Measurements from ENCODE around the gene ADAM12.
A peak's percentile ranks its signal among the peaks of the same experiment; 100 is the strongest.

ADAM12 gene

DNA sequence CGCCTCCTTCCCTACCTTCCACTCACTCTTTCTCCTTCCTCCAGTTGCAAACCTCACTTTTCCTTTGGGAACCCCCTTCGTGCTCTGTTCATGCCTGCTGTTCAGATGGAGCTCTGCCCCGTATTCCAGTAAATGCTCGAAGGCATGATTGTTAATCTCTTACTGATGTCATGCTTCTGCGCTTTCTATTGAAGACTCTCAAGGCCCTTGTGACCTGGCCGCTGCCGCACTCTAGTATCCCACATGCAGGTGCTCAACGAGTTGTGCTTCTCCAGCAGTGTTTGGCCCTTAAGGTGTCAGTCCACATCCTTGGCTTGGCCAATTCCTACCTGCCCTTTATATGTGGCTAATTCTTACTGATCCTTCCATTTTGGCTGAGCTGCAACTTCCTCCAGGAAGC is 158.6 kb downstream of the ADAM12 start:
- no peak overlapping the region for H3K4me3 ChIP-seq (replicated peaks; ENCODE audit: low read depth, low read length)
- no peak for DNase-seq (ENCODE audit: low read depth)
- TF ChIP-seq, protein P1, sequence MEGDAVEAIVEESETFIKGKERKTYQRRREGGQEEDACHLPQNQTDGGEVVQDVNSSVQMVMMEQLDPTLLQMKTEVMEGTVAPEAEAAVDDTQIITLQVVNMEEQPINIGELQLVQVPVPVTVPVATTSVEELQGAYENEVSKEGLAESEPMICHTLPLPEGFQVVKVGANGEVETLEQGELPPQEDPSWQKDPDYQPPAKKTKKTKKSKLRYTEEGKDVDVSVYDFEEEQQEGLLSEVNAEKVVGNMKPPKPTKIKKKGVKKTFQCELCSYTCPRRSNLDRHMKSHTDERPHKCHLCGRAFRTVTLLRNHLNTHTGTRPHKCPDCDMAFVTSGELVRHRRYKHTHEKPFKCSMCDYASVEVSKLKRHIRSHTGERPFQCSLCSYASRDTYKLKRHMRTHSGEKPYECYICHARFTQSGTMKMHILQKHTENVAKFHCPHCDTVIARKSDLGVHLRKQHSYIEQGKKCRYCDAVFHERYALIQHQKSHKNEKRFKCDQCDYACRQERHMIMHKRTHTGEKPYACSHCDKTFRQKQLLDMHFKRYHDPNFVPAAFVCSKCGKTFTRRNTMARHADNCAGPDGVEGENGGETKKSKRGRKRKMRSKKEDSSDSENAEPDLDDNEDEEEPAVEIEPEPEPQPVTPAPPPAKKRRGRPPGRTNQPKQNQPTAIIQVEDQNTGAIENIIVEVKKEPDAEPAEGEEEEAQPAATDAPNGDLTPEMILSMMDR (IDR thresholded peaks at IDR 0.05; ENCODE audit: low read length, missing control alignments): no peak

DNA sequence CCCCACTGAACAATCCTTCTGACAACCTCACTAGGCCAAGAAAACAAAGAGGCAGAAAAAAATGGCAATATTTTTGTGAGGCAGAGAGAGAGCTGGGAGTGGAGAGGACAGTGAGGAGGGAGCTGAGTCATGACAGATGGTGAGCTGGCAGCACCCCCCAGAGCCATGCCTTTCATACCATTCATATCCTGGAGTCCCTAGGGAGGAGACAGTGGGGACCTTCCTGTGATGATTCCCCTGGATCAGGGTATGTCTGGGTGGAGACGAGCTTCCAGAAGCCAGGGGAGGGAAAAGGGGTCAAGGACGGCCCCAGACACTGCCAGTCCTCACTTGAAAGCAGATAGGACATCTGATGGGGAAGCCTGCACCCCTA is 160.5 kb downstream of the ADAM12 start:
- peak; percentile 55 for DNase-seq (ENCODE audit: low read depth)
- TF ChIP-seq, protein P1 (IDR thresholded peaks at IDR 0.05; ENCODE audit: low read length, missing control alignments): no peak
- no peak overlapping the region for H3K4me3 ChIP-seq (replicated peaks; ENCODE audit: low read depth, low read length)

DNA sequence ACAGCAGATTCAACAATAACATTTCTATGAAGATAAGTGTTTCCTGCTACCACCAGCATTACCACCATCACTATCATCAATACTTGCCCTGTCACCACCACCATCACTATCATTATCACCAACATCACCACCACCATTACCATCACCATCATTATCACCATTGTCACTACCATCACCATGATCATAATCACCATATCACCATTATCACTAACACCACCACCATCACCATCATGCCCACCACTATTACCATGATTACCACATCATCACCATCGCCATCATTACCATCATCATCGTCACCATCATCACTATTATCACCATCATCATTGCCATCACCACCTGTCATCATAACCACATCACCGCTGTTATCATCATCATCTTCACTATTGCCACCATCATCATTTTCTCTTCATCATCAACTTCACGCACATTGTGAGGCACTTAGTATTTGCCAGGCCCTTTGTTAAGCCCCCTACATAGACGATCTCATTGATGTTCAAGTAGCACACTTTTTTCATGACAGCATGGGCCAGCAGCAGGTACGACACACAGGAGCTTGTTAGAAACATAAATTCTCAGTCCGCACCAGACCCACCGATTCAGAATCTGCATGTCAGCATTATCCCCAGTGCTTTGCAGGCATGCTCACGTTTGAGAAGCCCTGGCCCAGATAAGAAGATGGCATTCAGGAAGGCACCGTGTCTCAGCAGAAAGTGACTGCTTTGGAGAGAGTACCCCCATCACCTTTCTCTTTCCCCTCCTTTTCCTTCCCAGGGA is 161.1 kb downstream of the ADAM12 start:
- H3K4me3 ChIP-seq (replicated peaks; ENCODE audit: low read depth, low read length): no peak overlapping the region
- TF ChIP-seq, protein P1 (IDR thresholded peaks at IDR 0.05; ENCODE audit: low read length, missing control alignments): no peak
- DNase-seq (ENCODE audit: low read depth): no peak

DNA sequence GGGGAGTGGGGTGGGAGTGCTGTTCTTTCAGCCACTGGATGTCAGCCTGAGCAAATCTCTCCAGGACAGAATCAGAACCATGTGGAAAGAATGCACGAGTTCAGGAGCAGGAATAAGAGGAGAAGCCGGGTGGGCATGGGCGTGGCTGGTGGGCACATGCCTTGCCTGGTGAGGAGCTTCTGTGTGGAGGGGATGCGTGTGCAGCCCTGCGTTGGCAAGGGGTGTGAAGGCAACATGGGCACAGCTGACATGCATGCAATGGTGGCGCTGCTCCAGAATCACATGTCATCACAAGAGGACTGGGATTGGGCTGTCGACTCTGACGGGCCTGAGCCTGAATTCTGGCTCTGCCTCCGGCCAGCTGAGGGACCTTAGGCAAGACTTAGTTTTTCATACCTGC is 162.1 kb downstream of the ADAM12 start:
- H3K4me3 ChIP-seq (replicated peaks; ENCODE audit: low read depth, low read length): no peak overlapping the region
- TF ChIP-seq, protein P1 (IDR thresholded peaks at IDR 0.05; ENCODE audit: low read length, missing control alignments): no peak
- DNase-seq (ENCODE audit: low read depth): no peak

DNA sequence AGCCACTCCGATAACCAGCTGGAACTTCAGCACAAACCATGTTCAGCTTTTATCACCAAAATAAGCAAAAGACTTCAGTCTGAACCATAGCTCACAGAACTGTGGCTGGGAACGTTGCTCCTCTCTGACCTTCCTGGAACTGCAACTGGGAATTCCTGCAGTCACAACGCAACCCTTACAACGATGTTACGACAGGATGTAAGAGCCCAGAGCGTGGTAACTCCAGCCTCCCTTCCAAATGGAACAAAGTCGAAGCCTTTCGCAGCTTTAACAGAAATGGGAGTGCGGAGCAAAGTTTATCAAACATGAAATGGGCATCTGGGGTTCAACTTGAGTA is 162.6 kb downstream of the ADAM12 start:
- TF ChIP-seq, protein P1 (IDR thresholded peaks at IDR 0.05; ENCODE audit: low read length, missing control alignments): no peak
- H3K4me3 ChIP-seq (replicated peaks; ENCODE audit: low read depth, low read length): no peak overlapping the region
- peak; percentile 51 for DNase-seq (ENCODE audit: low read depth)

DNA sequence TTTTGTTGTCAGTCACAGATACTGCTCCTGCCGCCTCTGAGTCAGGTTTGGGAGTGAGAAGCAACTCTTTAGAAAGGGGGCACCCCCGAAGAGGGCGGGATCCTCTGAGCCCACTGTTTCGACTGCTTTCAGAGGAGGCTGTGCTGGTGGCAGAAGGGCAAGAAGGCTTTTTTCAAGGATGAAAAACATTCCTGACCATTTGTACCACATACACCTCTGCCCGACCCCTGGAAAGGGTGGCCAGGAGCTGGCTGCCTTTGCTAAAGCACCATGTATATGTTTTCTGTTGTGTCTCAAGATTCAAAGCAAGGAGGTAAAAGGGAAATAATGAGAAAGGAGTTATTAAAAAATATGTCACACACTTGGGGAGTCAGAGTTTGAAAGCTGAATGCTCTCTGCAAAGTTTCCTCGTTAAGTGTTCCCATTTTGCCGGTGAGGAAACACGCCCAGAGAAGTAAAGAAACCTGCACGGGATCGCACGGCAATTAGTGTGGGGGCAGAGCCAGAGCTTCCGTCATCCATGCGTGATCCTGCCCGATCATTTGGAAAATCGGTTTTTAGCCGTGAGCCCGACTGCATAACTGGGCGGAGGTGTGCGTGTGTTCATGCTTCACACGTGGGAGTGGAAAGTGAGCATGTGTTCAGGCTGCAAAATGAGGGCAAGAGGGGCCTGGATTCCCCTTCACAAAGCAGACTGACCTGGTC is 163.2 kb downstream of the ADAM12 start:
- DNase-seq (ENCODE audit: low read depth): no peak
- H3K4me3 ChIP-seq (replicated peaks; ENCODE audit: low read depth, low read length): no peak overlapping the region
- TF ChIP-seq, protein P1 (IDR thresholded peaks at IDR 0.05; ENCODE audit: low read length, missing control alignments): no peak
